Left ventricle myocardium inferior (tissue), 1 donor: ENCODE measurements around the gene IFI6. TPM values are rescaled to one million over a fixed set of nuclear protein-coding genes. Genes with fewer than 3 reads are reported as not detected.
"Not testable (repeated sequence)": the region's sequence is repeated elsewhere in the genome, so short reads cannot be mapped to it uniquely, and the experiment has no call there.

Experiments used
- DNase-seq: peaks from one replicate; pipeline ENCODE4 v3.0.0-alpha.2; 2020
- H3K27ac ChIP-seq: fragments of 200-600 bp; replicated peaks from 2 replicates; pipeline ENCODE4 v1.8.0; 2021
- H3K27me3 ChIP-seq: fragments of 200-600 bp; 2 replicates; pipeline ENCODE4 v1.8.0; 2021; ENCODE audit warnings: low read depth
- H3K36me3 ChIP-seq: fragments of 200-600 bp; 2 replicates; pipeline ENCODE4 v1.8.0; 2021
- H3K4me1 ChIP-seq: fragments of 200-600 bp; 2 replicates; pipeline ENCODE4 v1.8.0; 2021
- H3K4me3 ChIP-seq: fragments of 200-600 bp; 2 replicates; pipeline ENCODE4 v1.8.0; 2021; ENCODE audit warnings: mild to moderate bottlenecking, moderate library complexity
- H3K9me3 ChIP-seq: fragments of 200-600 bp; replicated peaks from 2 replicates; pipeline ENCODE4 v1.8.0; 2021
- intact Hi-C: fragments of 100-400 bp; cut with micrococcal nuclease; formaldehyde crosslinking; loops from one replicate; pipeline ENCODE4 v1.11.0; 2022
- total RNA-seq: library from RNA; stranded (reverse); fragmentation: NEBNext Ultra II Directional; extraction: Animal tissue kit (Norgen Biotek cat#: 25700); gene quantifications from one replicate; pipeline ENCODE4 v1.2.1, GENCODE V29; 2021
- TF ChIP-seq, protein P1 (sequence below): fragments of 200-600 bp; IDR thresholded peaks from 2 replicates; pipeline ENCODE4 v1.8.0; 2021; ENCODE audit warnings: antibody characterized with exemption, mild to moderate bottlenecking, borderline replicate concordance
- donor health status: DM: no; HTN: yes; CAD: no; lungs with severe emphysema.

The IFI6 gene
- total RNA-seq, 1 donor from 2014 or later, result 39.2 TPM

DNA sequence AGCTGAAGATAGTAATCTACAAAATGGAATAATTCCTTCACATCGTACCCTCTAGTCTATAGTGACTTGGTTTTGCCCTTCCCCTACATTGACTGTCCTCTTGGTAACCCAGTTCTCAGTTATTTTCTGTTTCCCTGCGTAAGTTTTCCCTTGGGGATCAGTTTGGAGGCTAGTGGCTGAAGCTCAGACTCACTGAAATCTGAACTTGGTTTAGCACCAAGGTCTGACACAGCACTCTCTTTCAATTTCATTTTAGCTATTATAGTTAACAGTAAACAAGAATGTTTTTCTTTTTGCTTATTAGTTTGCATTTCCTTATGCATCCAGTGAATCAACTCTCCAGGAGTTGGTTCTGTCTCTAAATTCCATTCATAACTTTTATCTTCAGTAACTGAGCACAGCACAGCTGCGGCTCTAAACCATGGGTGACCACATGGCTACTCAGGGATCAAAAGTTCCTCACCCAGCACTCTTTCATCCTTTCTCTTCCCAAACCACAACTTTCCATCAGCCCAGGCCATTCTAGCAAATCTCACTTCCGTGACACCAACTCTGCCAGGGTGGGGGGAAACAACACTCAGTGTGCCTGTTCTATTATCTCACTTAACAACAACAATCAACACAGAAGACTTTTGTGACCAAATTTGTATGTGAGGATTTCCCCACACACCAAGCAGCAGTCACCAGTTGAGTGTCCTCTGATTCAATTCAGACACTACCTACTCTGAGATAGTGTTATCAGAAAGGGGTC lies 17.6 kb upstream of the IFI6 start:
- DNase-seq, result no peak
- intact Hi-C loops, result no loop called here
- Histone ChIP-seq H3K4me3 (no peak overlapping the region), H3K36me3 (no peaks in the 10 kb centered on the region), H3K27me3 (no peaks in the 10 kb centered on the region), H3K4me1 (peaks cover 10% of the 10 kb centered on the region), H3K9me3 (peaks cover 5% of the 10 kb centered on the region), H3K27ac (peak overlapping the region; percentile 24)
- TF ChIP-seq, protein P1, sequence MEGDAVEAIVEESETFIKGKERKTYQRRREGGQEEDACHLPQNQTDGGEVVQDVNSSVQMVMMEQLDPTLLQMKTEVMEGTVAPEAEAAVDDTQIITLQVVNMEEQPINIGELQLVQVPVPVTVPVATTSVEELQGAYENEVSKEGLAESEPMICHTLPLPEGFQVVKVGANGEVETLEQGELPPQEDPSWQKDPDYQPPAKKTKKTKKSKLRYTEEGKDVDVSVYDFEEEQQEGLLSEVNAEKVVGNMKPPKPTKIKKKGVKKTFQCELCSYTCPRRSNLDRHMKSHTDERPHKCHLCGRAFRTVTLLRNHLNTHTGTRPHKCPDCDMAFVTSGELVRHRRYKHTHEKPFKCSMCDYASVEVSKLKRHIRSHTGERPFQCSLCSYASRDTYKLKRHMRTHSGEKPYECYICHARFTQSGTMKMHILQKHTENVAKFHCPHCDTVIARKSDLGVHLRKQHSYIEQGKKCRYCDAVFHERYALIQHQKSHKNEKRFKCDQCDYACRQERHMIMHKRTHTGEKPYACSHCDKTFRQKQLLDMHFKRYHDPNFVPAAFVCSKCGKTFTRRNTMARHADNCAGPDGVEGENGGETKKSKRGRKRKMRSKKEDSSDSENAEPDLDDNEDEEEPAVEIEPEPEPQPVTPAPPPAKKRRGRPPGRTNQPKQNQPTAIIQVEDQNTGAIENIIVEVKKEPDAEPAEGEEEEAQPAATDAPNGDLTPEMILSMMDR, result no peak

DNA sequence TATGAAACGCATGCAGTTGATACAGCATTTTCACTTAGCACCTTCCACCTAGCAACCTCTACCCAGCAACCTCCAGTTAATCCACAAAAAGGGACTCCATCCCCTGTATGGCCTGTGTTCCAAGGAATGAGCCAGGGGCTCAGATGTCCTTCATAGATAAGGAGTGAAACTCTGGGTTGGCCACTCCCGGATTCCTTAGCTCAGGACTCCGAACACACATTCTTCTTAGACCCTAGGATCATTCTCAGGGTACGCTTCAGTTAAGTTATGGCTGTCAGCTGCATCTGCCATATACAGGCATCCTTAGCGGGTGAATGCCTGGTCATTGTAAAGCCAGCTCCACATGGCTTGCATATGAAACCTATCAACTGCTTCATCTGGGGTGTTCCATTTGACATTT lies 15.9 kb upstream of the IFI6 start:
- H3K36me3 ChIP-seq, result no peaks in the 10 kb centered on the region
- H3K4me3 ChIP-seq, result no peak overlapping the region
- H3K9me3 ChIP-seq, result peaks cover 5% of the 10 kb centered on the region
- intact Hi-C loops, result no loop called here
- H3K27ac ChIP-seq, result no peak overlapping the region
- peaks cover 10% of the 10 kb centered on the region for H3K4me1 ChIP-seq
- TF ChIP-seq, protein P1, result no peak
- no peak for DNase-seq
- H3K27me3 ChIP-seq, result no peaks in the 10 kb centered on the region

DNA sequence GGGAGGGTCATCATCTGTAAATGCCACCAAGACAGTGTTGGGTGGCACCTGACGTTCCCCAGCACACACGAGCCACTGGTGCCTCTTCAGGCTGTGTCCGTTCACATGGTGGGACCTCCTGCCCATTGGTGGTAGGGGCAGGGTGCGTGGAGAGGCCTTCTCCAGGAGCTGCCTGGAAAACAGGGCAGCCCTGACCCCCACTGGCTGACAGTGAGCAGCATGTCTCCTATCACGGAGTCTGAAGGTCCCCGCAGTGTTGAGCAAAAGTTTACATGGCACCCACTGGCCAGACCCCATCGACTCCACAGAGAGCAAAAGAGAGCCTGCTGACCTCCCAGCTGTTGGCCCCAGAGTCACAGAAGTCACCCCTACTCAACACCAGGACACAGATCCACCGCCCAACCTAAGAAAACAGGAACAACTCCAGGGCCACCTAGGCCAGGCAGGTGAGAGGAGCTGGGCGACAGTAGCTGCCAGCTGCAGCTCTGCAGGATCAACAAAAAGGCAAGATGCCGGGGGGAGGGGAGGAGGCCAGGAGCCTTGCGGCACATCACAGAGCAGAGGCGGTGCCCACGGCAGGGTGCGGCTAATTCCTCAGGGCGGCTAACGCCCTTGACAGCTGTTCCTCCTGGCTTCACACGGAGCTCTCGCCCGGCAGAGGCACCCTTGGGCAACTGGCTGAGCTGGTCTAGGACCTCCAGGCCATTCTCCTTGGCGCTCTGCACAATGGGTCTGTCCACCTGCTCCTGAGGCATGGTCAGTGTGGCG lies 14.4 kb upstream of the IFI6 start:
- no peaks in the 10 kb centered on the region for H3K36me3 ChIP-seq
- peaks cover 9% of the 10 kb centered on the region for H3K9me3 ChIP-seq
- TF ChIP-seq, protein P1, result no peak
- no peaks in the 10 kb centered on the region for H3K27me3 ChIP-seq
- no peak for DNase-seq
- peaks cover 10% of the 10 kb centered on the region for H3K4me1 ChIP-seq
- no peak overlapping the region for H3K4me3 ChIP-seq
- intact Hi-C loops, result no loop called here
- H3K27ac ChIP-seq, result no peak overlapping the region

DNA sequence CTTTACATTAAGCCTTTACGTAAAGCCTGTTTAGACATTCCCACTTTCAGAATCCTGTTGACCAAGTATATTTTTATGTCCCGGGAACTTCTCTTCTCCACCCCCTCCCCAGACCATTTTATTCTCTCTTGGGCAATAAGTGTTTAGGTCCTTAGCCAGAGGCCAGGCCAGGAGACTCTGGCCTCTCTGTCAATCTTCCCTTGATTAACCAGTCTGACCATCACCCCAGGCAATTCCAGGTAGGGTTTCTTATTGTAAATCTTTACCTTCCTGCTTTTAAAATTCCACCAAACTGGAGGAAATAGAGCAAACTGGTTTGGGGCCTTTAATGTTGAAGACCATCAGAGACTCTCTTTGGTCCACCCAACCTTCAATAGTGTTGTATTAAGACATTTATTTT lies 12.2 kb upstream of the IFI6 start:
- H3K9me3 ChIP-seq, result peaks cover 24% of the 10 kb centered on the region
- H3K36me3 ChIP-seq, result no peaks in the 10 kb centered on the region
- intact Hi-C loops, result no loop called here
- H3K4me1 ChIP-seq, result peaks cover 2% of the 10 kb centered on the region
- H3K27ac ChIP-seq, result no peak overlapping the region
- no peak overlapping the region for H3K4me3 ChIP-seq
- DNase-seq, result no peak
- TF ChIP-seq, protein P1, result no peak
- no peaks in the 10 kb centered on the region for H3K27me3 ChIP-seq

DNA sequence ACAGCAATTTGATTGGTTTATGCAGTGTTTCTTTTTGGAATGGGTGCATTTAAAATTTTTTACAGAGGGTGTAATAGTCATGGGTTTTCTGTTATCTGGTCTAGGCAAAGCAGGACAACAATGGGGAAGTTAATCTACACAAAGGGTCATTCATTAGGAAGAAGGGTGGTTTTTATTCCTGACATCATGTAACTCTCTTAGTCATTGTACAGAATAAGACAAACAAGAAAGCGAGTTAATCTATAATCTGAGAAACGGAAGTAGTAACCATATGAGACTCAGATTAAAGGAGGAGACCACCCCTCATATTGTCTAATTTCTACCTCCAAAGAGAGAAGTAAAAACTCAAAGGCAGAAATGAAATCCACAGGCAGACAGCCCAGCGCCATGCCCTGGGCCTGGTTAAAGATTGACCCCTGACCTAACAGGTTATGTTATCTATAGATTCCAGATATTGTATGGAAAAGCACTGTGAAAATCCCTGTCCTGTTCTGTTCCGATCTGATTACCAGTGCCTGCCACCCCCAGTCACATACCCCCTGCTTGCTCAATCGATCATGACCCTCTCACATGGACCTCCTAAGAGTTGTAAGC lies 10.5 kb upstream of the IFI6 start:
- Histone ChIP-seq H3K4me1 (no peaks in the 10 kb centered on the region), H3K9me3 (peaks cover 24% of the 10 kb centered on the region), H3K27me3 (no peaks in the 10 kb centered on the region), H3K4me3 (no peak overlapping the region), H3K36me3 (no peaks in the 10 kb centered on the region), H3K27ac (no peak overlapping the region)
- TF ChIP-seq, protein P1, result no peak
- DNase-seq, result no peak
- intact Hi-C loops, result no loop called here

DNA sequence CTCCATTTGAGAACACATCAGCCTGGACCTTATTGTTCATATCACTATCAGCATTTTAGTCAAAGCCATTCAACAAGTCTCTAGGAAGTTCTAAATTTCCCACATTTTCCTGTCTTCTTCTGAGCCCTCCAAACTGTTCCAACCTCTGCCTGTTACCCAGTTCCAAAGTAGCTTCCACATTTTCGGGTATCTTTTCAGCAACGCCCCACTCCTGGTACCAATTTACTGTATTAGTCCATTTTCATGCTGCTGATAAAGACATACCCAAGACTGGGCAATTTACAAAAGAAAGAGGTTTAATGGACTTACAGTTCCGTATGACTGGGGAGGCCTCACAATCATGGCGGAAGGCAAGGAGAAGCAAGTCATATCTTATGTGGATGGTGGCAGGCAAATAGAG lies 9.6 kb upstream of the IFI6 start:
- intact Hi-C loops, H3K27me3 ChIP-seq, H3K36me3 ChIP-seq, DNase-seq, H3K4me3 ChIP-seq, H3K4me1 ChIP-seq, H3K27ac ChIP-seq: not testable (repeated sequence)
- peaks cover 24% of the 10 kb centered on the region for H3K9me3 ChIP-seq

DNA sequence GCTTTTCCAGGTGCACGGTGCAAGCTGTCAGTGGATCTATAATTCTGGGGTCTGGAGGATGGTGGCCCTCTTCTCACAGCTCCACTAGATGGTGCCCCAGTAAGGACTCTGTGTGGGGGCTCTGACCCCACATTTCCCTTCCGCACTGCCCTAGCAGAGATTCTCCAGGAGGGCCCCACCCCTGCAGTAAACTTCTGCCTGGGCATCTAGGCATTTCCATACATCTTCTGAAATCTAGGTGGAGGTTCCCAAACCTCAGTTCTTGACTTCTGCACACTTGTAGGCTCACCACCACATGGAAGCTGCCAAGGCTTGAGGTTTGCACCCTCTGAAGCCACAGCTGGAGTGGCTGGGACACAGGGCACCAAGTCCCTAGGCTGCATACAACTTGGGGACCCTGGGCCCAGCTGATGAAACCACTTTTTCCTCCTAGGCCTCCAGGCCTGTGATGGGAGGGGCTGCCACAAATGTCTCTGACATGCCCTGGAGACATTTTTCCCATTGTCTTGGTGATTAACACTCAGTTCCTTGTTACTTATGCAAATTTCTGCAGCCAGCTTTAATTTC lies 8.3 kb upstream of the IFI6 start:
- H3K4me3 ChIP-seq, intact Hi-C loops, DNase-seq, H3K27ac ChIP-seq, H3K4me1 ChIP-seq, H3K27me3 ChIP-seq, H3K36me3 ChIP-seq: not testable (repeated sequence)
- peaks cover 24% of the 10 kb centered on the region for H3K9me3 ChIP-seq
